CD4-positive, alpha-beta T cell treated with Interleukin-4 for 4 hours (primary cell): ENCODE data around the gene PPARG.
"Not testable (repeated sequence)": the region's sequence is repeated elsewhere in the genome, so short reads cannot be mapped to it uniquely, and the experiment has no call there.

Experiments used
- DNase-seq: peaks from one replicate; pipeline ENCODE4 v3.0.0-alpha.2; 2020

The PPARG gene

GRCh38 chr3:12279591-12280326 lies 9.1 kb upstream of the PPARG start:
- DNase-seq: no peak

GRCh38 chr3:12280357-12280806 lies 8.5 kb upstream of the PPARG start:
- no peak for DNase-seq

- DNase-seq: no peak
These were observed 4.3 kb upstream of the PPARG start for GRCh38 chr3:12284591-12284990.

GRCh38 chr3:12285003-12285555 lies 3.8 kb upstream of the PPARG start:
- DNase-seq: no peak

GRCh38 chr3:12285779-12286178 lies 3.1 kb upstream of the PPARG start:
- not testable (repeated sequence) for DNase-seq

GRCh38 chr3:12286504-12286903 lies 2.4 kb upstream of the PPARG start:
- no peak for DNase-seq

- no peak for DNase-seq
These were observed 1.7 kb upstream of the PPARG start for GRCh38 chr3:12286927-12287726.

GRCh38 chr3:12287727-12288181 lies 1.1 kb upstream of the PPARG start:
- DNase-seq: no peak

GRCh38 chr3:12289524-12289923 lies 654 bp downstream of the PPARG start:
- no peak for DNase-seq

GRCh38 chr3:12292770-12293169 lies 3.9 kb downstream of the PPARG start:
- no peak for DNase-seq

GRCh38 chr3:12294885-12295580 lies 6.2 kb downstream of the PPARG start:
- no peak for DNase-seq

- DNase-seq: no peak
These were observed 7.6 kb downstream of the PPARG start for GRCh38 chr3:12296511-12296910.

GRCh38 chr3:12299026-12299425 lies 10.2 kb downstream of the PPARG start:
- DNase-seq: no peak

- DNase-seq: no peak
These were observed 11.3 kb downstream of the PPARG start for GRCh38 chr3:12300137-12300536.

- DNase-seq: no peak
These were observed 12.2 kb downstream of the PPARG start for GRCh38 chr3:12301031-12301430.

GRCh38 chr3:12301513-12301912 lies 12.6 kb downstream of the PPARG start:
- DNase-seq: no peak

- DNase-seq: no peak
These were observed 13.7 kb downstream of the PPARG start for GRCh38 chr3:12302564-12302963.

GRCh38 chr3:12303534-12303933 lies 14.7 kb downstream of the PPARG start:
- DNase-seq: no peak

GRCh38 chr3:12303993-12304392 lies 15.1 kb downstream of the PPARG start:
- peak; percentile 3 for DNase-seq

- no peak for DNase-seq
These were observed 18.3 kb downstream of the PPARG start for GRCh38 chr3:12307136-12307535.

- no peak for DNase-seq
These were observed 19.6 kb downstream of the PPARG start for GRCh38 chr3:12308517-12308916.

- no peak for DNase-seq
These were observed 20.8 kb downstream of the PPARG start for GRCh38 chr3:12309716-12310115.

GRCh38 chr3:12312010-12312409 lies 23.1 kb downstream of the PPARG start:
- no peak for DNase-seq
